H7 (cell line): Measurements from ENCODE around the gene CHST8. TPM values are rescaled to one million over a fixed set of nuclear protein-coding genes. Genes with fewer than 3 reads are reported as not detected.

Experiments
- total RNA-seq: library from RNA; depleted of rRNA; stranded (reverse); fragments of >200 nt; shearing (Covaris generic); gene quantifications from 2 replicates; pipeline ENCODE4 v1.2.3, GENCODE V29; 2014; rRNA removed

Gene CHST8
- total RNA-seq, 1 experiment from 2014 or later: 27.0 TPM

Other genes starting within 250 kb of the CHST8 start
- gene CEBPG, start 248.2 kb upstream of the CHST8 start, total RNA-seq: 25.8 and 29.4 TPM in 2 replicates
- 65.7 and 84.3 TPM in 2 replicates for gene PEPD, start 100.2 kb upstream of the CHST8 start, total RNA-seq
- gene KCTD15, start 174.9 kb downstream of the CHST8 start, total RNA-seq: 44.9 and 47.4 TPM in 2 replicates